HPDE6-E6E7 (cell line): ENCODE results near the gene ERICH3.
"Not testable (repeated sequence)": the region's sequence is repeated elsewhere in the genome, so short reads cannot be mapped to it uniquely, and the experiment has no call there.

Experiments
- DNase-seq: peaks from one replicate; pipeline ENCODE4 v3.0.0; 2011; ENCODE audit warnings: missing footprints; ENCODE audit errors: extremely low spot score

The ERICH3 gene

GRCh38 chr1:74677926-74678325 is 4.3 kb upstream of the ERICH3 start:
- no peak for DNase-seq

- no peak for DNase-seq
Measured at GRCh38 chr1:74674278-74675048, 871 bp upstream of the ERICH3 start.

- DNase-seq: not testable (repeated sequence)
Measured at GRCh38 chr1:74670866-74671265, 2.7 kb downstream of the ERICH3 start.

GRCh38 chr1:74654708-74655107 is 18.9 kb downstream of the ERICH3 start:
- DNase-seq: no peak

- DNase-seq: peak; percentile 41
Measured at GRCh38 chr1:74652711-74653139, 20.9 kb downstream of the ERICH3 start.

GRCh38 chr1:74650561-74650960 is 23.0 kb downstream of the ERICH3 start:
- DNase-seq: no peak

GRCh38 chr1:74641876-74642275 is 31.7 kb downstream of the ERICH3 start:
- DNase-seq: no peak

GRCh38 chr1:74641161-74641560 is 32.4 kb downstream of the ERICH3 start:
- DNase-seq: no peak

- DNase-seq: no peak
Measured at GRCh38 chr1:74637296-74637695, 36.3 kb downstream of the ERICH3 start.

- no peak for DNase-seq
Measured at GRCh38 chr1:74629283-74629682, 44.3 kb downstream of the ERICH3 start.

GRCh38 chr1:74623716-74624115 is 49.9 kb downstream of the ERICH3 start:
- no peak for DNase-seq

- no peak for DNase-seq
Measured at GRCh38 chr1:74620242-74620641, 53.4 kb downstream of the ERICH3 start.

- no peak for DNase-seq
Measured at GRCh38 chr1:74618974-74619373, 54.6 kb downstream of the ERICH3 start.

- no peak for DNase-seq
Measured at GRCh38 chr1:74613894-74614293, 59.7 kb downstream of the ERICH3 start.

GRCh38 chr1:74611887-74612286 is 61.7 kb downstream of the ERICH3 start:
- no peak for DNase-seq

GRCh38 chr1:74610961-74611360 is 62.6 kb downstream of the ERICH3 start:
- DNase-seq: no peak

- no peak for DNase-seq
Measured at GRCh38 chr1:74609810-74610371, 63.7 kb downstream of the ERICH3 start.

GRCh38 chr1:74596717-74597116 is 76.9 kb downstream of the ERICH3 start:
- DNase-seq: no peak

- DNase-seq: no peak
Measured at GRCh38 chr1:74593887-74594866, 79.4 kb downstream of the ERICH3 start.

GRCh38 chr1:74592580-74593355 is 80.8 kb downstream of the ERICH3 start:
- DNase-seq: no peak

- DNase-seq: no peak
Measured at GRCh38 chr1:74591949-74592348, 81.6 kb downstream of the ERICH3 start.

- DNase-seq: no peak
Measured at GRCh38 chr1:74590288-74590687, 83.3 kb downstream of the ERICH3 start.
